Sigmoid colon (tissue), 7 donors: ENCODE results near the gene A2M. TPM values are rescaled to one million over a fixed set of nuclear protein-coding genes. Genes with fewer than 3 reads are reported as not detected.

Source experiments
- DNase-seq: peaks from one replicate; pipeline ENCODE4 v3.0.0-alpha.2; 2019
- H3K27ac ChIP-seq, 4 donors: fragments of 200-600 bp; sonication (generic); one replicate each; pipeline ENCODE4 v1.5.1; 2016 to 2019; ENCODE audit warnings: mild to moderate bottlenecking in 1 of 4
- H3K27me3 ChIP-seq, 3 donors: fragments of 200-600 bp; sonication (generic); one replicate each; pipeline ENCODE4 v1.5.1; 2019; ENCODE audit warnings: mild to moderate bottlenecking in 1 of 3
- H3K36me3 ChIP-seq, 4 donors: fragments of 200-600 bp; sonication (generic); one replicate each; pipeline ENCODE4 v1.5.1; 2016 to 2019
- H3K4me1 ChIP-seq, 4 donors: fragments of 200-600 bp; sonication (generic); one replicate each; pipeline ENCODE4 v1.5.1; 2017 to 2019
- H3K4me3 ChIP-seq, 4 donors: fragments of 200-600 bp; sonication (generic); one replicate each; pipeline ENCODE4 v1.5.1; 2017 to 2019; ENCODE audit warnings: mild to moderate bottlenecking in 2 of 4, moderate library complexity in 1 of 4
- H3K9me3 ChIP-seq, 4 donors: fragments of 200-600 bp in 3 of 4; sonication (generic) in 3 of 4; one replicate each; pipeline versions ENCODE4 v1.5.1 to v1.6.1; 2013 to 2019
- CTCF ChIP-seq, 4 experiments: fragments of 450-650 bp in 3 of 4; fragments of 200-600 bp in 1 of 4; IDR thresholded peaks; one replicate each; pipeline ENCODE4 v1.5.1; 2016 to 2019; ENCODE audit warnings: antibody characterized with exemption in 4 of 4, mild to moderate bottlenecking in 3 of 4, moderate library complexity in 2 of 4
- EP300 ChIP-seq, 4 donors: sonication (generic); formaldehyde crosslinking; IDR thresholded peaks; one replicate each; pipeline ENCODE4 v1.6.1; 2017; ENCODE audit warnings: antibody characterized with exemption in 4 of 4
- POLR2A ChIP-seq, 2 donors: fragments of 450-650 bp; IDR thresholded peaks; one replicate each; pipeline ENCODE4 v1.6.1; 2016; ENCODE audit warnings: antibody characterized with exemption in 2 of 2, mild to moderate bottlenecking in 2 of 2, moderate library complexity in 2 of 2
- POLR2AphosphoS5 ChIP-seq, 4 donors: sonication (generic); formaldehyde crosslinking; IDR thresholded peaks; one replicate each; pipeline ENCODE4 v1.6.1; 2017; ENCODE audit warnings: antibody characterized with exemption in 4 of 4
- WGBS, 2 donors: extraction: QIAGEN DNeasy Blood & Tissue Kit; methylation state at CpG; one replicate each; pipeline ENCODE4 v1.1.7; 2013; 5-methylcytosine and 5-hydroxymethylcytosine counted together
- intact Hi-C: fragments of 100-400 bp; cut with DNase I; formaldehyde crosslinking; loops from one replicate; pipeline ENCODE4 v1.15.1; 2023
- polyA plus RNA-seq, 3 donors: library from polyadenylated mRNA; stranded (reverse); fragments of 200-250 nt; gene quantifications; one replicate each; pipeline ENCODE4 v1.2.3, GENCODE V29; 2013
- total RNA-seq, 4 donors: library from RNA; depleted of rRNA; stranded (reverse); fragments of >200 nt; gene quantifications; one replicate each; pipeline ENCODE4 v1.1.0, GENCODE V29; 2016
- donor health status: healthy with polysubstance abuse.
- donor health status: Bipolar disorder and iron deficiency.
- donor health status: healthy.

Gene A2M
- total and polyA plus RNA-seq, 7 donors, result 34.2 to 296 (median 195) TPM

- Histone ChIP-seq H3K4me1 (no peaks in the 10 kb centered on the region), H3K36me3 (no peaks in the 10 kb centered on the region), H3K27me3 (no peaks in the 10 kb centered on the region), H3K4me3 (no peak overlapping the region), H3K9me3 (no peaks in the 10 kb centered on the region), H3K27ac (no peak overlapping the region)
- intact Hi-C loops, result no loop called here
- DNase-seq, result no peak
- 37 to 75% methylated on average over 1 of the region's 1 CpG for WGBS, 2 donors
- TF ChIP-seq POLR2A (IDR thresholded peaks at IDR 0.05) (no peak), CTCF (IDR thresholded peaks at IDR 0.05) (no peak), EP300 (IDR thresholded peaks at IDR 0.05) (no peak), POLR2AphosphoS5 (IDR thresholded peaks at IDR 0.05) (no peak)
Measured at GRCh38 chr12:9047105-9047504, 68.6 kb downstream of the A2M start.

- no peak overlapping the region for H3K4me3 ChIP-seq
- H3K9me3 ChIP-seq, result no peaks in the 10 kb centered on the region
- no peaks in the 10 kb centered on the region for H3K27me3 ChIP-seq
- H3K4me1 ChIP-seq, result no peaks in the 10 kb centered on the region
- H3K27ac ChIP-seq, result no peak overlapping the region
- TF ChIP-seq CTCF (IDR thresholded peaks at IDR 0.05), result no peak
- TF ChIP-seq POLR2A (IDR thresholded peaks at IDR 0.05), result no peak
- TF ChIP-seq EP300 (IDR thresholded peaks at IDR 0.05), result no peak
- no peak for TF ChIP-seq POLR2AphosphoS5 (IDR thresholded peaks at IDR 0.05)
- intact Hi-C loops, result no loop called here
- 81 to 95% methylated on average over 2 of the region's 2 CpGs for WGBS, 2 donors
- no peak for DNase-seq
- H3K36me3 ChIP-seq, result no peaks in the 10 kb centered on the region
Measured at GRCh38 chr12:9043766-9044165, 72.0 kb downstream of the A2M start.

GRCh38 chr12:9041321-9041720 is 74.4 kb downstream of the A2M start:
- H3K4me1 ChIP-seq, result no peaks in the 10 kb centered on the region
- TF ChIP-seq CTCF (IDR thresholded peaks at IDR 0.05) (no peak), POLR2A (IDR thresholded peaks at IDR 0.05) (no peak), POLR2AphosphoS5 (IDR thresholded peaks at IDR 0.05) (no peak), EP300 (IDR thresholded peaks at IDR 0.05) (no peak)
- no peak for DNase-seq
- no peaks in the 10 kb centered on the region for H3K9me3 ChIP-seq
- no peak overlapping the region for H3K27ac ChIP-seq
- intact Hi-C loops, result no loop called here
- no peak overlapping the region for H3K4me3 ChIP-seq
- no peaks in the 10 kb centered on the region for H3K27me3 ChIP-seq
- no peaks in the 10 kb centered on the region for H3K36me3 ChIP-seq
- WGBS, 2 donors, result 82 to 84% methylated on average over 1 of the region's 1 CpG

- no peak for TF ChIP-seq CTCF (IDR thresholded peaks at IDR 0.05)
- TF ChIP-seq POLR2AphosphoS5 (IDR thresholded peaks at IDR 0.05), result no peak
- no peak for TF ChIP-seq EP300 (IDR thresholded peaks at IDR 0.05)
- TF ChIP-seq POLR2A (IDR thresholded peaks at IDR 0.05), result no peak
- no peak overlapping the region for H3K4me3 ChIP-seq
- H3K27me3 ChIP-seq, result no peaks in the 10 kb centered on the region
- 53 to 80% methylated on average over 5 of the region's 5 CpGs for WGBS, 2 donors
- no peak overlapping the region for H3K27ac ChIP-seq
- no peaks in the 10 kb centered on the region for H3K4me1 ChIP-seq
- no peaks in the 10 kb centered on the region for H3K36me3 ChIP-seq
- DNase-seq, result no peak
- intact Hi-C loops, result no loop called here
- H3K9me3 ChIP-seq, result no peaks in the 10 kb centered on the region
Measured at GRCh38 chr12:9040484-9041186, 75.1 kb downstream of the A2M start.
